ENCODE data around the gene TSHZ2.

TSHZ2 gene

GRCh38 chr20:53070224-53070623 lies 98.1 kb downstream of the TSHZ2 start:
- DNase-seq = no peak

- DNase-seq = no peak
Measured at GRCh38 chr20:53070706-53071392, 98.7 kb downstream of the TSHZ2 start.

GRCh38 chr20:53071833-53072232 lies 99.7 kb downstream of the TSHZ2 start:
- no peak for DNase-seq

- no peak for DNase-seq
Measured at GRCh38 chr20:53072923-53073579, 100.9 kb downstream of the TSHZ2 start.

GRCh38 chr20:53073636-53074415 lies 101.7 kb downstream of the TSHZ2 start:
- no peak for DNase-seq

GRCh38 chr20:53074811-53075314 lies 102.7 kb downstream of the TSHZ2 start:
- DNase-seq = no peak

GRCh38 chr20:53076668-53077067 lies 104.5 kb downstream of the TSHZ2 start:
- no peak for DNase-seq

GRCh38 chr20:53077373-53078205 lies 105.4 kb downstream of the TSHZ2 start:
- DNase-seq = no peak

- no peak for DNase-seq
Measured at GRCh38 chr20:53078761-53079160, 106.6 kb downstream of the TSHZ2 start.

- DNase-seq = no peak
Measured at GRCh38 chr20:53079261-53079691, 107.1 kb downstream of the TSHZ2 start.

- no peak for DNase-seq
Measured at GRCh38 chr20:53079828-53080686, 107.9 kb downstream of the TSHZ2 start.

GRCh38 chr20:53080687-53080962 lies 108.5 kb downstream of the TSHZ2 start:
- no peak for DNase-seq

GRCh38 chr20:53080969-53081871 lies 109.1 kb downstream of the TSHZ2 start:
- DNase-seq = no peak

- no peak for DNase-seq
Measured at GRCh38 chr20:53081916-53082863, 110.0 kb downstream of the TSHZ2 start.

- no peak for DNase-seq
Measured at GRCh38 chr20:53083411-53083810, 111.3 kb downstream of the TSHZ2 start.

- DNase-seq = no peak
Measured at GRCh38 chr20:53084408-53084997, 112.3 kb downstream of the TSHZ2 start.

- no peak for DNase-seq
Measured at GRCh38 chr20:53085720-53086119, 113.6 kb downstream of the TSHZ2 start.

- DNase-seq = no peak
Measured at GRCh38 chr20:53087037-53087777, 115.0 kb downstream of the TSHZ2 start.

GRCh38 chr20:53088786-53089185 lies 116.6 kb downstream of the TSHZ2 start:
- DNase-seq = no peak
